Mesenchymal stem cell (in vitro differentiated cells and primary cell): ENCODE results near the gene SH3BP5L.

Experiments
- DNase-seq: peaks from one replicate; pipeline ENCODE4 v3.0.0-alpha.2; 2013
- H2AFZ ChIP-seq: one replicate; pipeline ENCODE4 v1.6.1; 2013; ENCODE audit warnings: low read depth, mild to moderate bottlenecking, control low read depth, inconsistent platforms, low read length, moderate library complexity
- H2AK5ac ChIP-seq: 2 replicates; pipeline ENCODE4 v1.6.1; 2013; ENCODE audit warnings: low read length, moderate library complexity, mild to moderate bottlenecking, inconsistent platforms; ENCODE audit not compliant: severe bottlenecking
- H2BK120ac ChIP-seq: one replicate; pipeline ENCODE4 v1.6.1; 2013; ENCODE audit warnings: low read depth, mild to moderate bottlenecking, inconsistent platforms, low read length, moderate library complexity
- H2BK12ac ChIP-seq, 2 experiments: one replicate each; pipeline ENCODE4 v1.6.1; 2013; ENCODE audit warnings: inconsistent platforms in 2 of 2, low read length in 2 of 2, mild to moderate bottlenecking in 2 of 2, moderate library complexity in 2 of 2, control low read depth in 1 of 2
- H2BK15ac ChIP-seq: one replicate; pipeline ENCODE4 v1.6.1; 2013; ENCODE audit warnings: mild to moderate bottlenecking, low read depth, inconsistent platforms; ENCODE audit not compliant: poor library complexity, severe bottlenecking
- H2BK5ac ChIP-seq: 2 replicates; pipeline ENCODE4 v1.6.1; 2013; ENCODE audit warnings: low read depth, mild to moderate bottlenecking, low read length, control low read depth, inconsistent platforms; ENCODE audit not compliant: poor library complexity, severe bottlenecking
- H3K14ac ChIP-seq, 2 experiments: one replicate each; pipeline ENCODE4 v1.6.1; 2013; ENCODE audit warnings: inconsistent platforms in 2 of 2, low read length in 2 of 2, control low read depth in 1 of 2, mild to moderate bottlenecking in 1 of 2, moderate library complexity in 1 of 2
- H3K18ac ChIP-seq, 2 experiments: one replicate each; pipeline ENCODE4 v1.6.1; 2013; ENCODE audit warnings: inconsistent platforms in 2 of 2, low read length in 2 of 2, control low read depth in 1 of 2, low read depth in 1 of 2, mild to moderate bottlenecking in 1 of 2
- H3K23ac ChIP-seq, 2 experiments: one replicate each; pipeline ENCODE4 v1.6.1; 2013; ENCODE audit warnings: inconsistent platforms in 2 of 2, low read length in 2 of 2, mild to moderate bottlenecking in 2 of 2, moderate library complexity in 2 of 2, control low read depth in 1 of 2
- H3K27ac ChIP-seq: 2 replicates; pipeline ENCODE4 v1.5.1; 2013; ENCODE audit warnings: mild to moderate bottlenecking, moderate library complexity, low read length, control low read depth, inconsistent platforms; ENCODE audit not compliant: poor library complexity, severe bottlenecking
- H3K27me3 ChIP-seq, 2 experiments: 2 replicates each; pipeline versions ENCODE4 v1.6.1 to v1.7.0; 2013; ENCODE audit warnings: low read length in 2 of 2, mild to moderate bottlenecking in 2 of 2, moderate library complexity in 2 of 2, control low read depth in 1 of 2, inconsistent platforms in 1 of 2; ENCODE audit not compliant: control insufficient read depth in 1 of 2, insufficient read depth in 1 of 2
- H3K36me3 ChIP-seq, 2 experiments: 2 replicates each; pipeline versions ENCODE4 v1.6.1 to v1.7.0; 2013; ENCODE audit warnings: low read length in 2 of 2, control low read depth in 1 of 2, inconsistent platforms in 1 of 2, low read depth in 1 of 2, mild to moderate bottlenecking in 1 of 2; ENCODE audit not compliant: insufficient read depth in 2 of 2, control insufficient read depth in 1 of 2
- H3K4ac ChIP-seq, 2 experiments: one replicate each; pipeline ENCODE4 v1.6.1; 2013; ENCODE audit warnings: inconsistent platforms in 2 of 2, low read length in 2 of 2, mild to moderate bottlenecking in 2 of 2, moderate library complexity in 2 of 2, control low read depth in 1 of 2, low read depth in 1 of 2
- H3K4me1 ChIP-seq: 2 replicates; pipeline ENCODE4 v1.6.1; 2013; ENCODE audit warnings: low read depth, low read length, control low read depth; ENCODE audit not compliant: control insufficient read depth, insufficient read depth
- H3K4me2 ChIP-seq: 2 replicates; pipeline ENCODE4 v1.6.1; 2013; ENCODE audit warnings: low read length, mild to moderate bottlenecking, inconsistent platforms; ENCODE audit not compliant: poor library complexity, severe bottlenecking
- H3K4me3 ChIP-seq, 2 experiments: 2 replicates each; pipeline versions ENCODE4 v1.5.1 to v1.7.0; 2013; ENCODE audit warnings: low read length in 2 of 2, mild to moderate bottlenecking in 2 of 2, control low read depth in 1 of 2, low read depth in 1 of 2; ENCODE audit not compliant: insufficient read depth in 1 of 2
- H3K79me1 ChIP-seq: replicated peaks from 2 replicates; pipeline ENCODE4 v1.6.1; 2013; ENCODE audit warnings: mild to moderate bottlenecking, control low read depth, low read length, inconsistent platforms; ENCODE audit not compliant: poor library complexity, severe bottlenecking
- H3K9ac ChIP-seq: 2 replicates; pipeline ENCODE4 v1.7.0; 2013; ENCODE audit warnings: mild to moderate bottlenecking, low read length, moderate library complexity
- H3K9me3 ChIP-seq: 2 replicates; pipeline ENCODE4 v1.7.0; 2013; ENCODE audit warnings: mild to moderate bottlenecking, low read length; ENCODE audit not compliant: control insufficient read depth
- H4K8ac ChIP-seq: one replicate; pipeline ENCODE4 v1.6.1; 2013; ENCODE audit warnings: inconsistent platforms, mild to moderate bottlenecking, low read length, moderate library complexity
- H4K91ac ChIP-seq: one replicate; pipeline ENCODE4 v1.6.1; 2013; ENCODE audit warnings: mild to moderate bottlenecking, low read length, inconsistent platforms
- WGBS: methylation state at CpG from one replicate; pipeline ENCODE4 v1.1.7; 2013; ENCODE audit warnings: mixed read lengths; 5-methylcytosine and 5-hydroxymethylcytosine counted together

The SH3BP5L gene

DNA sequence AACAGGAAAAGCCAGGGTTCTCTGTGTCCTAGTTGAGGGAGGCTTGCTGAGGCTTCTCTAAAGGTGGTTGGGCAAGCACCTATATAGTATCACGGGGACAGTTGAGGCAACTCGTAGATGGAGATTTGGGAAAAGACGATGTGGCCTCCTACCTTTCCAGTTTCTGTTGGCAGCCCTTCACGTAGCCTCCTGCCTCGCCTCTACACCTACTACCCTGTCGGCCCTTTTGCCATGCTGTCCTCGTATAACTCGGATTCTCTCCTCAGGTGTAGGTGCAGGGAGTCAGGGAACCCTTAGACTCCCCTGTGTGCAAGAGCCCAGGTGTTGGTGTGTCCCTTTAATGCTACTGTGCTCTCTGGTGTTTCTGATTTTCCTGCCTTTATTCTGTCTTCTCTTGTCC is 22.9 kb upstream of the SH3BP5L start:
- Histone ChIP-seq H3K9ac (no peak overlapping the region), H3K27ac (no peak overlapping the region), H3K79me1 (peaks cover 47% of the 10 kb centered on the region), H3K14ac (no peak overlapping the region), H4K91ac (no peak overlapping the region), H2BK12ac (no peak overlapping the region), H2BK15ac (no peak overlapping the region), H3K4me1 (peaks cover 2% of the 10 kb centered on the region), H4K8ac (no peak overlapping the region), H3K18ac (no peak overlapping the region), H3K4ac (no peak overlapping the region), H3K36me3 (peaks cover 78 to 82% of the 10 kb centered on the region in 2 experiments), H3K27me3 (no peaks in the 10 kb centered on the region), H3K4me2 (no peak overlapping the region), H2BK120ac (no peak overlapping the region), H3K23ac (no peak overlapping the region), H2AK5ac (no peak overlapping the region), H2AFZ (no peak overlapping the region), H3K4me3 (no peak overlapping the region), H3K9me3 (no peaks in the 10 kb centered on the region), H2BK5ac (no peak overlapping the region)
- no peak for DNase-seq
- 97% methylated on average over 8 of the region's 8 CpGs for WGBS

DNA sequence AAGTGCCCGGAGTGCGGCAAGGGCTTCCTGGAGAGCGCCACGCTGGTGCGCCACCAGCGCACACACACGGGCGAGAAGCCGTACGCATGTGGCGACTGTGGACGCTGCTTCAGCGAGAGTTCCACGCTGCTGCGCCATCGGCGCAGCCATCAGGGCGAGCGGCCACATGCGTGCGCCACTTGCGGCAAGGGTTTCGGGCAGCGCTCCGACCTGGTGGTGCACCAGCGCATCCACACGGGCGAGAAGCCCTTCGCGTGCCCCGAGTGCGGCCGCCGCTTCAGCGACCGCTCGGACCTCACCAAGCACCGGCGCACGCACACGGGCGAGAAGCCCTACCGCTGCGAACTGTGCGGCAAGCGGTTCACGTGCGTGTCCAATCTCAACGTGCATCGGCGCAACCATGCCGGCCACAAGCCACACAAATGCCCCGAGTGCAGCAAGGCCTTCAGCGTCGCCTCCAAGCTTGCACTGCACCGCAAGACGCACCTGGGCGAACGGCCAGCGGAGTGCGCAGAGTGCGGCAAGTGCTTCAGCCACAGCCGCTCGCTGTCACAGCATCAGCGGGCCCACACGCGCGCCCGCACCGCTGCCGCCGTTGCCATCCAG is 22.3 kb upstream of the SH3BP5L start:
- Histone ChIP-seq H3K27me3 (no peaks in the 10 kb centered on the region), H3K4me1 (peaks cover 2% of the 10 kb centered on the region), H3K36me3 (peaks cover 76 to 79% of the 10 kb centered on the region in 2 experiments), H3K18ac (no peak overlapping the region), H2BK12ac (no peak overlapping the region), H3K4ac (no peak overlapping the region), H4K8ac (no peak overlapping the region), H2AFZ (no peak overlapping the region), H3K9me3 (no peaks in the 10 kb centered on the region), H3K14ac (no peak overlapping the region), H3K9ac (no peak overlapping the region), H3K27ac (no peak overlapping the region), H3K79me1 (peaks cover 46% of the 10 kb centered on the region), H2AK5ac (no peak overlapping the region), H3K4me2 (no peak overlapping the region), H3K23ac (no peak overlapping the region), H2BK120ac (no peak overlapping the region), H2BK5ac (no peak overlapping the region), H4K91ac (no peak overlapping the region), H3K4me3 (peak overlapping the region in 1 of 2 experiments; percentile 24), H2BK15ac (no peak overlapping the region)
- no peak for DNase-seq
- WGBS: 97% methylated on average over 72 of the region's 72 CpGs

DNA sequence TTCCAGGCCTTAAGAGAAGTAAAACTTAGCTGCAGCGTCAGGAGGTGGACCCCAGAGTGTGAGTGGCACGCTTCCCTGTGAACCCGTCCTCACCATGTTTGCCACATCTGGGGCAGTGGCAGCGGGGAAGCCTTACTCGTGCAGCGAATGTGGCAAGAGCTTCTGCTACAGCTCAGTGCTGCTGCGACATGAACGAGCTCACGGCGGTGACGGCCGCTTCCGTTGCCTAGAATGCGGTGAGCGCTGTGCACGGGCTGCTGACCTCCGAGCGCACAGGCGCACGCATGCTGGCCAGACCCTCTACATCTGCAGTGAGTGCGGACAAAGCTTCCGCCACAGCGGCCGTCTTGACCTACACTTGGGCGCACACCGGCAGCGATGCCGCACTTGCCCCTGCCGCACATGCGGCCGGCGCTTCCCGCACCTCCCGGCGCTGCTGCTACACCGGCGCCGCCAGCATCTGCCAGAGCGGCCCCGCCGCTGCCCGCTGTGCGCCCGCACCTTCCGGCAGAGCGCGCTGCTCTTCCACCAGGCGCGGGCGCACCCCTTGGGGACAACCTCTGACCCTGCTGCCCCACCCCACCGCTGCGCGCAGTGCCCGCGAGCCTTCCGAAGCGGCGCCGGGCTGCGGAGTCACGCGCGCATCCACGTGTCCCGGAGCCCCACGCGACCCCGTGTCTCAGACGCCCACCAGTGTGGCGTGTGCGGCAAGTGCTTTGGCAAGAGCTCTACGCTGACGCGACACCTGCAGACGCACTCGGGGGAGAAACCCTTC is 21.7 kb upstream of the SH3BP5L start:
- peaks cover 51% of the 10 kb centered on the region for H3K79me1 ChIP-seq
- H2BK5ac ChIP-seq: no peak overlapping the region
- no peak overlapping the region for H2BK12ac ChIP-seq
- no peak overlapping the region for H2BK120ac ChIP-seq
- DNase-seq: no peak
- H3K4ac ChIP-seq: no peak overlapping the region
- H3K14ac ChIP-seq: no peak overlapping the region
- peaks cover 5% of the 10 kb centered on the region for H3K4me1 ChIP-seq
- H3K27me3 ChIP-seq: no peaks in the 10 kb centered on the region
- no peak overlapping the region for H2AFZ ChIP-seq
- no peak overlapping the region for H3K27ac ChIP-seq
- no peak overlapping the region for H3K23ac ChIP-seq
- peaks cover 77% of the 10 kb centered on the region in 2 experiments for H3K36me3 ChIP-seq
- WGBS: 98% methylated on average over 68 of the region's 76 CpGs
- H2AK5ac ChIP-seq: no peak overlapping the region
- H3K4me2 ChIP-seq: no peak overlapping the region
- H4K8ac ChIP-seq: no peak overlapping the region
- H3K9ac ChIP-seq: no peak overlapping the region
- H3K4me3 ChIP-seq: peak overlapping the region in 1 of 2 experiments; percentile 8
- no peak overlapping the region for H3K18ac ChIP-seq
- no peaks in the 10 kb centered on the region for H3K9me3 ChIP-seq
- H4K91ac ChIP-seq: no peak overlapping the region
- H2BK15ac ChIP-seq: no peak overlapping the region

DNA sequence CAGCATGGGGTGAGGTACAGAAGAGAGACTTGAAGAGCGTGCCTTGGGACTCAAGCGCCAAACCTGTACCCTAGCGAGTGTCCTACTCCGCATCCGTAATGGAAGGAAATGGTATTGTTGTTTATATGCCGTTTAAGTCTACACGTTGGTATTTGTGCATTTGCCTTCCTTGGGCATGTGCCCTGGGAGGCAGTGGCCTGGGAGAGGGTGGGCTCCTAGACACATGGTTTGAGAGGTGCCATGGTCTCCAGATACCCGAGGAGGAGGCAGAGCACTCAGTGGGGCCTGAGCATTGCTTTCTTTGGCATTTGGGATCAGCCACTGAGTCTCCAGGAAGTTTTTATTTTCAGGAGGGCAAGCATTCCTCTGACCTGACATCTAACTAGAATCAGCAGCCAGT is 18.8 kb upstream of the SH3BP5L start:
- Histone ChIP-seq H2BK12ac (no peak overlapping the region), H4K91ac (no peak overlapping the region), H3K9ac (no peak overlapping the region), H3K4me2 (no peak overlapping the region), H3K79me1 (peaks cover 46% of the 10 kb centered on the region), H3K18ac (no peak overlapping the region), H3K27me3 (no peaks in the 10 kb centered on the region), H4K8ac (no peak overlapping the region), H2BK5ac (no peak overlapping the region), H3K14ac (no peak overlapping the region), H3K4me3 (no peak overlapping the region), H2BK15ac (no peak overlapping the region), H3K36me3 (peaks cover 50 to 52% of the 10 kb centered on the region in 2 experiments), H2AFZ (no peak overlapping the region), H3K23ac (no peak overlapping the region), H3K4me1 (peaks cover 5% of the 10 kb centered on the region), H3K27ac (no peak overlapping the region), H2AK5ac (no peak overlapping the region), H3K9me3 (no peaks in the 10 kb centered on the region), H2BK120ac (no peak overlapping the region), H3K4ac (no peak overlapping the region)
- WGBS: 96% methylated on average over 8 of the region's 8 CpGs
- DNase-seq: no peak
